AG09309 (cell line): ENCODE results near the gene NRXN3.

Experiments
- DNase-seq: peaks from one replicate; pipeline ENCODE4 v3.0.0-alpha.2; 2010; ENCODE audit warnings: low read depth
- H3K4me3 ChIP-seq: 2 replicates; pipeline ENCODE4 v1.5.1; 2011; ENCODE audit warnings: mild to moderate bottlenecking, low read depth, low read length, moderate library complexity; ENCODE audit not compliant: control insufficient read depth
- CTCF ChIP-seq: IDR thresholded peaks from 2 replicates; pipeline ENCODE4 v1.5.1; 2011; ENCODE audit warnings: mild to moderate bottlenecking, low read depth, low read length, inconsistent platforms; ENCODE audit not compliant: insufficient read depth, control insufficient read depth; ENCODE audit errors: missing control alignments

Gene NRXN3

GRCh38 chr14:79904497-79904896 is 1734.3 kb downstream of the NRXN3 start:
- no peak for TF ChIP-seq CTCF
- no peak overlapping the region for H3K4me3 ChIP-seq

GRCh38 chr14:79906994-79907393 is 1736.8 kb downstream of the NRXN3 start:
- DNase-seq, result no peak
- no peak for TF ChIP-seq CTCF
- H3K4me3 ChIP-seq, result no peak overlapping the region

More at GRCh38 chr14:79904497-79904896, 1734.3 kb downstream of the NRXN3 start:
- no peak for DNase-seq

- no peak overlapping the region for H3K4me3 ChIP-seq
- no peak for TF ChIP-seq CTCF
- no peak for DNase-seq
Observed at GRCh38 chr14:79910086-79910485, 1739.9 kb downstream of the NRXN3 start.

- DNase-seq, result no peak
- H3K4me3 ChIP-seq, result no peak overlapping the region
Observed at GRCh38 chr14:79911744-79912143, 1741.6 kb downstream of the NRXN3 start.

GRCh38 chr14:79914595-79914994 is 1744.4 kb downstream of the NRXN3 start:
- TF ChIP-seq CTCF, result no peak
- DNase-seq, result no peak
- no peak overlapping the region for H3K4me3 ChIP-seq

More at GRCh38 chr14:79911744-79912143, 1741.6 kb downstream of the NRXN3 start:
- no peak for TF ChIP-seq CTCF

GRCh38 chr14:79915406-79915805 is 1745.2 kb downstream of the NRXN3 start:
- DNase-seq, result no peak

More at GRCh38 chr14:79915406-79915805, 1745.2 kb downstream of the NRXN3 start:
- H3K4me3 ChIP-seq, result no peak overlapping the region
- no peak for TF ChIP-seq CTCF
